Mesendoderm (in vitro differentiated cells): Measurements from ENCODE around the gene ADAM12.

Experiments used
- DNase-seq: peaks from one replicate; pipeline ENCODE4 v3.0.0; 2013
- H2AK5ac ChIP-seq: 2 replicates; pipeline ENCODE4 v1.6.1; 2013; ENCODE audit warnings: low read length, inconsistent platforms
- H2BK120ac ChIP-seq: 2 replicates; pipeline ENCODE4 v1.6.1; 2013; ENCODE audit warnings: low read depth, mild to moderate bottlenecking, low read length, moderate library complexity, mixed read lengths
- H2BK15ac ChIP-seq: replicated peaks from 2 replicates; pipeline ENCODE4 v1.6.1; 2013; ENCODE audit warnings: low read depth, mild to moderate bottlenecking, moderate library complexity
- H2BK5ac ChIP-seq: 2 replicates; pipeline ENCODE4 v1.6.1; 2013; ENCODE audit warnings: low read length, inconsistent platforms
- H3K18ac ChIP-seq: 2 replicates; pipeline ENCODE4 v1.6.1; 2013; ENCODE audit warnings: mild to moderate bottlenecking, low read length, mixed read lengths
- H3K23ac ChIP-seq: one replicate; pipeline ENCODE4 v1.6.1; 2013; ENCODE audit warnings: low read length
- H3K27ac ChIP-seq: 2 replicates; pipeline ENCODE4 v1.5.1; 2013; ENCODE audit warnings: low read depth, mild to moderate bottlenecking, inconsistent platforms, low read length, moderate library complexity
- H3K27me3 ChIP-seq: 2 replicates; pipeline ENCODE4 v1.6.1; 2013; ENCODE audit warnings: low read length, control low read depth, mild to moderate bottlenecking, inconsistent platforms; ENCODE audit not compliant: insufficient read depth, poor library complexity
- H3K36me3 ChIP-seq: 2 replicates; pipeline ENCODE4 v1.6.1; 2013; ENCODE audit warnings: low read length, inconsistent platforms; ENCODE audit not compliant: control insufficient read depth, insufficient read depth
- H3K4ac ChIP-seq: one replicate; pipeline ENCODE4 v1.6.1; 2013; ENCODE audit warnings: low read depth, mild to moderate bottlenecking, low read length, moderate library complexity
- H3K4me1 ChIP-seq: 2 replicates; pipeline ENCODE4 v1.6.1; 2013; ENCODE audit warnings: low read depth, low read length, inconsistent platforms; ENCODE audit not compliant: control insufficient read depth
- H3K4me2 ChIP-seq: 2 replicates; pipeline ENCODE4 v1.6.1; 2013; ENCODE audit warnings: low read length
- H3K4me3 ChIP-seq: 2 replicates; pipeline ENCODE4 v1.5.1; 2013; ENCODE audit warnings: mild to moderate bottlenecking, low read length
- H3K56ac ChIP-seq: one replicate; pipeline ENCODE4 v1.6.1; 2013; ENCODE audit warnings: low read length
- H3K79me1 ChIP-seq: 2 replicates; pipeline ENCODE4 v1.6.1; 2013; ENCODE audit warnings: low read length, inconsistent platforms
- H3K79me2 ChIP-seq: 2 replicates; pipeline ENCODE4 v1.6.1; 2013; ENCODE audit warnings: mild to moderate bottlenecking, low read length; ENCODE audit not compliant: control insufficient read depth, insufficient read depth
- H3K9ac ChIP-seq: 2 replicates; pipeline ENCODE4 v1.6.1; 2013; ENCODE audit warnings: low read length, inconsistent platforms
- H4K5ac ChIP-seq: one replicate; pipeline ENCODE4 v1.6.1; 2013; ENCODE audit warnings: low read length
- H4K8ac ChIP-seq: one replicate; pipeline ENCODE4 v1.6.1; 2013; ENCODE audit warnings: low read depth, mild to moderate bottlenecking, control low read depth, low read length, moderate library complexity
- WGBS: extraction: QIAGEN DNeasy Blood & Tissue Kit; methylation state at CpG from one replicate; pipeline ENCODE4 v1.1.7; 2013; ENCODE audit warnings: low lambda C conversion rate, missing lambda C conversion rate; ENCODE audit not compliant: insufficient coverage; ENCODE audit errors: extremely low coverage; 5-methylcytosine and 5-hydroxymethylcytosine counted together

The ADAM12 gene

DNA sequence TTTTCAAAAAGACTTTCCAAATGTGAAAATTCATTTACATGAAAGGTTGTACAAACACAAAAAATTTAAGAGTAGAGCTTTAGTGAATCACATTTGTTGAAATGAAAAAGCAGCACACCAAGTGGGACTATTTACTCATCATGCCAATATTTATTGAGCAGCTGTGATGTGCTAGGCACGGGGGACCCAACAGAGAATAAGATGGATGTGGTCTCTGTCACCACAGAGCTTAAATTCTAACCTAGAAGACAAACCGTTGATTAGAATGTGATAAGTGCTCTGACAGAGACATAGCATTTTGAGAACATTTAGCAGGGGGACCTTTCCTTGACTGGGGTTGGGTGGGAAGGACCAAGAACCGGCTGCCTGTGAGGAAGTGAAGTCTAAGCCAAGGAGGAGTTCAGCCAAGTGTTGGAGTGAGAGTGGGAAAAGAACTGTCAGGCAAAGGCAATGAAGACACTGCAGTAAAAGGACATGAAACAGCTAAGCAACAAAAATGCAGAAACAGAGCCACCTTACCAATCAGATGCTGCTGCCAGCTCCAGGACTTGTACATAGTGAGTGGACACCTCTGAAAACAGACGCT lies 19.1 kb downstream of the ADAM12 start:
- no peak overlapping the region for H3K9ac ChIP-seq
- no peak overlapping the region for H3K23ac ChIP-seq
- H3K4me1 ChIP-seq = no peaks in the 10 kb centered on the region
- H2BK5ac ChIP-seq = no peak overlapping the region
- H4K5ac ChIP-seq = no peak overlapping the region
- no peaks in the 10 kb centered on the region for H3K79me1 ChIP-seq
- no peak overlapping the region for H2BK120ac ChIP-seq
- no CpG with 5 or more reads among the region's 4 CpGs for whole genome bisulfite sequencing
- H3K79me2 ChIP-seq = no peaks in the 10 kb centered on the region
- H2BK15ac ChIP-seq = no peak overlapping the region
- no peak overlapping the region for H3K18ac ChIP-seq
- no peak overlapping the region for H3K56ac ChIP-seq
- no peaks in the 10 kb centered on the region for H3K36me3 ChIP-seq
- no peak overlapping the region for H3K4me2 ChIP-seq
- H3K4ac ChIP-seq = no peak overlapping the region
- no peak overlapping the region for H3K27ac ChIP-seq
- H3K4me3 ChIP-seq = no peak overlapping the region
- no peak for DNase-seq
- no peaks in the 10 kb centered on the region for H3K27me3 ChIP-seq
- H2AK5ac ChIP-seq = no peak overlapping the region
- no peak overlapping the region for H4K8ac ChIP-seq

DNA sequence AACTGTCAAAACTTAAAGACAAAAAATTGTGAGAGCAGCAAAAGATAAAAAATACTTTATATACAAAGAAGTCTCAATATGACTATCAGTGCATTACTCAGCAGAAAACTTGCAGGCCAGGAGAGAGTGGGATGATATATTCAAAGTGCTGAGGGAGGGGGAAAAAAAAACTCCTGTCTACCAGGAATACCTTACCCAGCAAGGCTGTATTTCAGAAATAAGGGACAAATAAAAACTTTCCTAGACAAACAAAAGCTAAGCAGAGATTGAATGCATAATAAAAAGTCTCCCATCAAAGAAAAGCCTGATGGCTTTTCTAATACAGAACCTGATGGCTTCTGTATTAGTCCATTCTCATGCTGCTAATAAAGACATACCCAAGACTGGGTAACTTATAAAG lies 31.1 kb downstream of the ADAM12 start:
- no peak overlapping the region for H4K5ac ChIP-seq
- no peak overlapping the region for H3K4me2 ChIP-seq
- DNase-seq = no peak
- H3K56ac ChIP-seq = no peak overlapping the region
- no peak overlapping the region for H3K4me3 ChIP-seq
- H3K36me3 ChIP-seq = no peaks in the 10 kb centered on the region
- H3K9ac ChIP-seq = no peak overlapping the region
- H3K18ac ChIP-seq = no peak overlapping the region
- H3K4ac ChIP-seq = no peak overlapping the region
- H3K23ac ChIP-seq = no peak overlapping the region
- no peak overlapping the region for H3K27ac ChIP-seq
- no peaks in the 10 kb centered on the region for H3K4me1 ChIP-seq
- no peak overlapping the region for H2BK5ac ChIP-seq
- H4K8ac ChIP-seq = no peak overlapping the region
- no peaks in the 10 kb centered on the region for H3K79me2 ChIP-seq
- no peaks in the 10 kb centered on the region for H3K79me1 ChIP-seq
- H2AK5ac ChIP-seq = no peak overlapping the region
- H3K27me3 ChIP-seq = no peaks in the 10 kb centered on the region
- H2BK120ac ChIP-seq = no peak overlapping the region
- H2BK15ac ChIP-seq = no peak overlapping the region

DNA sequence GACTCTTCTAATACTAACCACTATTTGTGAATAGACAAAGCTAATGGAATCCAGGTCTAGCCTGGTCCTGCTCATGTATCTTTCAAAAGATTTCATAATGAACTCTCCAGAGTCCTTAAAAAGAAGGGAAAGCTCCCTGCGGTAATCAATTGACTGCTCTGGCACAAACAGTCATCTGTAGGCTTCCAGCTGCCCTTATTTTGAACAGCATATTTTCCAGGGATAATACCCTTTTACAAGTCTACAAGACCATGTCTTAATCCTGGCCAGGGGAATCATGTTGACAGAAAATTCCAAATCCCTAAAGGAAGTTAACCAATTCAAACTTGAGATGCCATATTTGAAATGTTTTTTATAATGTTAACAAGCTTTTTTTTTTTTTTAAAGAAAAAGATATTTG lies 34.6 kb downstream of the ADAM12 start:
- no peak overlapping the region for H2BK15ac ChIP-seq
- no peak overlapping the region for H4K5ac ChIP-seq
- no peak overlapping the region for H2AK5ac ChIP-seq
- no peaks in the 10 kb centered on the region for H3K79me1 ChIP-seq
- H3K4me2 ChIP-seq = no peak overlapping the region
- H4K8ac ChIP-seq = no peak overlapping the region
- no peak overlapping the region for H3K9ac ChIP-seq
- H3K27me3 ChIP-seq = no peaks in the 10 kb centered on the region
- no peak overlapping the region for H3K18ac ChIP-seq
- H3K56ac ChIP-seq = no peak overlapping the region
- no CpG with 5 or more reads among the region's 1 CpG for whole genome bisulfite sequencing
- H3K36me3 ChIP-seq = no peaks in the 10 kb centered on the region
- no peak for DNase-seq
- H3K23ac ChIP-seq = no peak overlapping the region
- H2BK5ac ChIP-seq = no peak overlapping the region
- H3K79me2 ChIP-seq = no peaks in the 10 kb centered on the region
- H3K4ac ChIP-seq = no peak overlapping the region
- H3K4me3 ChIP-seq = no peak overlapping the region
- no peak overlapping the region for H2BK120ac ChIP-seq
- no peak overlapping the region for H3K27ac ChIP-seq
- H3K4me1 ChIP-seq = no peaks in the 10 kb centered on the region

DNA sequence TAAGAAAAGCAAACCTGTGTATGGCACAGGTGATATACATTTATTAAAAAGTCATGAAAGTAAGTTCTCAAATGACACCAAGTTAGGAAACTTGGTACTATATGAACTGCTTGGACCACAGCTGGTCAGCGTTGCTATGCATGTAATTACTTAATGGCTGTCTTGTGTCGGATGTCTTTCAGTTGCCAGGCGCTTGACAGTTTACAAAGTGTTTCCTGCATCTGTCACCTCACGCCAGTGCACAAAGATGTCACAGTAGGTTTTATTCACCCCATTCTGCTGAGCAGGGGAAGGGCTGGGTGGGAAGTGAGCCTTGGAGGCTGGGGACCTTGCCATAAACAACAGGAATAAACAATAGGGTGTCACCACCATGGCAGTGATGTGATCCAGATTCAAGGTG lies 35.8 kb downstream of the ADAM12 start:
- no peak overlapping the region for H2BK5ac ChIP-seq
- H3K27me3 ChIP-seq = no peaks in the 10 kb centered on the region
- no peaks in the 10 kb centered on the region for H3K79me1 ChIP-seq
- H3K36me3 ChIP-seq = no peaks in the 10 kb centered on the region
- no peak overlapping the region for H3K27ac ChIP-seq
- H4K5ac ChIP-seq = no peak overlapping the region
- no peak overlapping the region for H2BK120ac ChIP-seq
- H3K4me2 ChIP-seq = no peak overlapping the region
- no peak overlapping the region for H2BK15ac ChIP-seq
- H3K4ac ChIP-seq = no peak overlapping the region
- H3K9ac ChIP-seq = no peak overlapping the region
- H3K56ac ChIP-seq = no peak overlapping the region
- H2AK5ac ChIP-seq = no peak overlapping the region
- H3K79me2 ChIP-seq = no peaks in the 10 kb centered on the region
- no peaks in the 10 kb centered on the region for H3K4me1 ChIP-seq
- DNase-seq = no peak
- no peak overlapping the region for H4K8ac ChIP-seq
- H3K4me3 ChIP-seq = no peak overlapping the region
- H3K18ac ChIP-seq = no peak overlapping the region
- no peak overlapping the region for H3K23ac ChIP-seq
- WGBS = no CpG with 5 or more reads among the region's 4 CpGs

DNA sequence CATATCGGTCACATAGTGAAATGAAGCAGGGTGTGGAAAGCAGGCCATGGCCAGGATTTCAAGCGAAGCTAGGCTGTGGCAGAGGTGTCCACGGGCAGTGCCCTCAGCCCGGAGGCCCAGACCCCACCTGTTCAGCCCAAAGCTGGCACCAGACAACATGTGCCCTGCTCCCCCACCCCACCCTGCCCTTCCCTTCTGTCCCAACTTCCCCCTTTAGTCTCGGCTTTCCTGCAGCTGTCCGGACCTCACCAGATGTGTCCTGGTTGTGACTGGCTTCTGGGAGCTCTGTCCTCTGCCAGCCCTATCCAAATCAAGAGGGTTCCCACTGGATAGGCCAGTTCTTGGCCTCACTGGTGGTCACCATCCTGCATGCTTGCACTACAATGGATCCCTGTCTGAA lies 37.3 kb downstream of the ADAM12 start:
- no peak overlapping the region for H2AK5ac ChIP-seq
- WGBS = no CpG with 5 or more reads among the region's 6 CpGs
- no peak overlapping the region for H3K4me2 ChIP-seq
- H4K8ac ChIP-seq = no peak overlapping the region
- H3K56ac ChIP-seq = no peak overlapping the region
- no peaks in the 10 kb centered on the region for H3K79me1 ChIP-seq
- H3K9ac ChIP-seq = no peak overlapping the region
- no peak overlapping the region for H3K23ac ChIP-seq
- H2BK120ac ChIP-seq = no peak overlapping the region
- H4K5ac ChIP-seq = no peak overlapping the region
- H3K36me3 ChIP-seq = no peaks in the 10 kb centered on the region
- no peak overlapping the region for H3K18ac ChIP-seq
- H3K4ac ChIP-seq = no peak overlapping the region
- no peak overlapping the region for H3K4me3 ChIP-seq
- H2BK5ac ChIP-seq = no peak overlapping the region
- H3K27ac ChIP-seq = no peak overlapping the region
- H2BK15ac ChIP-seq = no peak overlapping the region
- no peak for DNase-seq
- H3K27me3 ChIP-seq = no peaks in the 10 kb centered on the region
- no peaks in the 10 kb centered on the region for H3K4me1 ChIP-seq
- H3K79me2 ChIP-seq = no peaks in the 10 kb centered on the region

DNA sequence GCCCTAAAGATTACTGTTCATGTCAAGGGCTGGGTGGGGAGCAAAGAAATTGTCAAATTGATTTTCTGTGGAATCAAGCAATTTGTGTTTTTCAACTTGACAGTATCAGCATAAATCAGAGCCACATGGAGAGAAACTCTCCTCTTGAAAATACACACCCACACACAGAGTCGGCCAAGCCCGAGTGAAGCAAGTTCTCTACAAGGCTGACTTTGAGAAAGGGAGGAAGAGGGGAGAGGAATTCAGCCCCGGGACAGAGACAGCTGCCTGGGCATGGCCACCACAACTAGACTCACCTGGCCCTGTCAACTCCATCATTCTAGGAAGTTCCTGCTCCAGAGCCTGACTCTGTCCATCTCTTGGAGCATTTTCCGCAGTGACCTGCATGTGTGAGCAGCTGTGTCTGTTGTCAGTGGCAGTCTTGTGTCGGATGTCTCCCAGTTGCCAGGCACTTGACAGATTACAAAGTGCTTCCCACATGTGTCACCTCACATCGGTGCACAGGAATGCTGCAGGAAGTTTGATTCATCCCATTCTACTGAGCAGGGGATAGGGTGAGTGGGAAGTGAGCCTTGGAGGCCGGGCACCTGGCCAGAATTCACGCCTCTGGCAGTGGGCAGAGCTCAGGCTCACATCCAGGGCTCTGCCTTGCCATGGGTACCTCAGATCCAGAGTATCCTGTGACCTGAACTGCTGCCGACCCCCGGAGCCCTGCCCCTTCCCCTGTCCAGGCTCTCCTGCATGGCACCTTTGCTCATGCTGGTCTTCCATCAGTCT lies 37.9 kb downstream of the ADAM12 start:
- Histone ChIP-seq H2BK15ac (no peak overlapping the region), H2BK120ac (no peak overlapping the region), H2BK5ac (no peak overlapping the region), H3K56ac (no peak overlapping the region), H2AK5ac (no peak overlapping the region), H3K27me3 (no peaks in the 10 kb centered on the region), H3K79me2 (no peaks in the 10 kb centered on the region), H3K23ac (no peak overlapping the region), H3K4me1 (no peaks in the 10 kb centered on the region), H3K18ac (no peak overlapping the region), H3K4ac (no peak overlapping the region), H3K4me2 (no peak overlapping the region), H3K4me3 (no peak overlapping the region), H4K5ac (no peak overlapping the region), H3K9ac (no peak overlapping the region), H4K8ac (no peak overlapping the region), H3K79me1 (no peaks in the 10 kb centered on the region), H3K36me3 (no peaks in the 10 kb centered on the region), H3K27ac (no peak overlapping the region)
- peak; percentile 20 for DNase-seq
- no CpG with 5 or more reads among the region's 10 CpGs for WGBS
